Colon (tissue), 2 donors: ENCODE results near the gene DOK3.

ENCODE experiments used
- FAIRE-seq: peaks from 2 replicates; lab custom pipeline; 2012; peaks lifted over from hg19 to GRCh38; lab: Jason Lieb, UNC
- donor health status: control.
- donor health status: control.

Gene DOK3

DNA sequence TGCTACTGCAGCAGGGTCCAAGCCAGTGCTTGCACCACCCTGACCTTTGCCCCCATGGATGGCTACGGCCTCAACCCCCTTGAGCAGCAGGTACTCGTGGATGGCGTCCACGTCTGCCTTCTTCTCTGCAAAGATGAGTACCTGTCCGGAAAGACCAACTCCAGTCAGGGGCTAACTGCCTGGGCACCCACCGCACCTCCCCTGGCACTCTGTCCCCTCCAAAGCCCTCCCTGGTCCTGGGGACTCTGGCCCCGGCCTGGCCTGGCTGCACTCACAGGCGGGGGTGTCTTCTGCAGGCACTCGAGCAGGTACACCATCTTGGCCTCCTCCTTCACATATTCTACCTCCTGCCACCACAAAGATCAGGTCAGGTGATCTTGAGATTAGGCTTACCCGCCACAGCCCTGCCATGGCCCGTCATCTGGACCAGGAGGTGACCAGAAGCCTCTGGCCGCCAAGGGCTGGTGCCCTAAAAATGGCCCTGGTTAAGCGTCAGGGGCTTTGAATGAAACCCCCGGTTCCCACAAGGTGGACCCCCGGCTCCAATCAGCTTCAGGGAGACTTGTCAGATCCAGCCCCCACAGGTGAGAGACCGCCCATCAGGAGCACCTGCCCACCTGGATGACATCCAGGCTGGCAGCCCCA, 3.2 kb upstream of the DOK3 start:
- FAIRE-seq = no peak

DNA sequence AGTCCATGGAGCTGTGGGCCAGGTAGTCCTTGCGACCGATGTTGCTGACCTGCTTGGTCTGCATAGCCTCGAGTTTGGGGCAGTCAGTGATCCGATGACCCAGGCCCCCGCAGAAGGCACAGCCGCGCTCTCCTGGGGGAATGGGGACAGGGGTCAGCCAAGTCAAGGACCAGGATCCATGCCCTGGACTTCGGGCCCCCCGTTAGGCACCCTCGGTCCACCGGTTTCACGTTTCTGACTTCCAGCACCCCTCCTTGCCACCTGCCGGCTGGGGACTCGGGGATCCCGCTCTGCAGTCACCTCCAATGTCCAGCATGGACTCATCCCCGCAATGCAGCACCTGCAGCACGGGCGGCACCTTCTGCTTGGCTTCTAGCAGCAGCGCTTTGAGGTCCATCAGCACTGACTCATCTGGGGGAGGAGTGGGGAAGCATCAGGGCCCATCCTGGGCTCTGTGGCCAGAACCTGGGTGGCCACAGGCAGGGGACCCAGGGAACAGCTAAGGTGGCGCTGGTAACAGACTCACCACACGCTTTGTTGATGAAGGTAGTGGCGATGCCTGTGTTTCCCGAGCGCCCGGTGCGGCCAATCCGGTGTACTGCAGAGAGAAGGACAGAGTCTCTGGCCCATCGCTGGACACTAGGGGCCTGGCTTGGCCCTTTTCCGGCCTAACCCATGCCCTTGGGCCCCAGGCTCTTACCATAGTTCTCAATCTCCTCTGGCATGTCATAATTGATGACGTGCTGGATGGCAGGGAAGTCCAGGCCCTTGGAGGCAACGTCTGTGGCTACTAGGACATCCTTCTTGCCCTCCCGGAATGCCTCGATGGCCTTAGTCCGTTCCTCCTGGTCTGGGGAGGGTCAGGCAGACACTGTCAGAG, 2.4 kb upstream of the DOK3 start:
- FAIRE-seq = no peak

DNA sequence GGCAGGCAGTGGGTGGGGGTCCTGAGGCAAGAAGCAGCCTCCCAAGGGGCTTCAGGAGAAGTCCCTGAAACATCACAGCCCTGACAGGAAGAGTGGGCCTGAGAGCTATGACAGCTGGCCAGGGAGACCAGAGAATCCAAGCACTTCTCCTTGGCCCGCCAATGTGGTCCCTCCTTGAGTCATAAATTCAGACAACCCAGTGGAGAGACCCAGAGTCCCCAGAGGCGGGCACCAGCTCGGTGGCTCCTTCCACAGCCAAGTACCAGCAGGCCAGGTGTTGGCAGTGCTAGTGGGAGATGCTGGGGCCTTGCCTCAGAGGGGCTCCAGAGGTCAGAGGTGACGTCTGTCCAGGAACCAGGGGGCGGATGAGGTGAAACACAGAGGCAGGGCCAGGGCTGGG, 1.6 kb upstream of the DOK3 start:
- FAIRE-seq = no peak

DNA sequence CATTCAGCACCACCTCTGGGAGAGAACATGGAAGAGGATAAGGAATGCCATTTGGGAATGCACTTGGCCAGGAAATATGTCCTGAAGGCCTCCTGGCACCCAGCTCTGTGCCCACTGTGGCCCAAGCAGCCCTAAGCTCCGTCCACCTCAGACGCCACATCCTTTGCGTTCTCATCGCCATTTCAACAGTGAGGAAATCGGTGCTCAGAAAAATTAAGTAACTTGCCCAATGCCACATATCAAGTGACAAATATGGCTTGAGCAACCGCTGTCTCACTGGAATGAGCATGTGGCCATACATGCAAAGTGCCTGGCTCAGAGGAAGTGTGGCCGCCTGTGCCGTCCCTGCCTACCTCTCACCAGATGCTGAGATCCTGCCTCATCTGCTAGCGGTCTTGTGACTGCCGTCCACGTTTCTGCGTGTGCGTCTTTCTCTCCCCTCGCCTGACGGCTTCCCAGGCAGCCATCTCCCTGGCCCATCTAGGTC, 984 bp upstream of the DOK3 start:
- FAIRE-seq = no peak

DNA sequence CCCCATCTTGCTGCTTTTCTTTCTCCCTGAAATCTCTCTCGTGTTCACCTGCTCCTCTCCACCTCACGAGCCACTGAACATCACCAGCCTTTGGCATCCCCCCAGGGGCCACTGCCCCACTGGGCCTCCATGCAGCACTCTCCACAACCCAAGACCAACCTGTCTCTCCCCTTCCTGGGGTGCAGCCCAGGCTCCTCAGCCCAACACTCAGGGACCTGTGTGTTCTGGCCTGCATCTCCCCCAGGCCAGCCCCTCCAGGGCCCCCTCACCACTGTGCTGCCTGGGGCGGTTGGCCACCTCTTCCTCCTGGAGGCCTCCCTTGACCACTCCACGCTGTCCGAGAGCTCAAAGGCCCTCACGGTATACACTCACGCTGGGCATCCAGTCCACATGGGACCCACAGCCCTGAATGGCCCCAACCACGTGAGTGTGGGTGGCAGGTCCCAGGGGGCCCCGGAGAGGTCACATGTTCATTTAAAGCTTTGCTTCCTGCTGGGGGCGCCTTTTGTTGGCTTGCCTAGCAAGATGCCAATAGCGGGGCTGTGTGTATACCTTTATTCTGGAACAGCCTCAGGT, 453 bp upstream of the DOK3 start:
- FAIRE-seq = no peak

DNA sequence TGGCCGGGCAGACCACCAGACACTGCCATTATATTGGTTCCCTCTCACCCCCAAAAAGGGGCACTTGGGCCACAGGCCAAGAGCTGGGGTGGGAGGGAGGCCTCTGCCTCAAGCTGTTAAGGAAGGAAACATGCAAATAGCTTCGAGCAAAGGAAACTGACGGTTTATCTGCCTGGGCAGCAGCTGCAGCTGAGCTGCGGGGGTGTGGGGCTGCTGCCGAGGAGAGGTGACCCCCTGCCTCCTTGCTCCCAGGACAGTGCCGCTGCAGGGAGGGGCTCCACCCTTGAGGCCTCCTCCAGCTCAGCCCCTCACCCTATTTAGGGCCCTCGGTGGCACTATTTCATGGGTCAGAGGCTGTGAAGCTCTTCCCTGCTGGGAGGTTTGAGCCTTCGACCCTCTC, 789 bp downstream of the DOK3 start:
- no peak for FAIRE-seq

DNA sequence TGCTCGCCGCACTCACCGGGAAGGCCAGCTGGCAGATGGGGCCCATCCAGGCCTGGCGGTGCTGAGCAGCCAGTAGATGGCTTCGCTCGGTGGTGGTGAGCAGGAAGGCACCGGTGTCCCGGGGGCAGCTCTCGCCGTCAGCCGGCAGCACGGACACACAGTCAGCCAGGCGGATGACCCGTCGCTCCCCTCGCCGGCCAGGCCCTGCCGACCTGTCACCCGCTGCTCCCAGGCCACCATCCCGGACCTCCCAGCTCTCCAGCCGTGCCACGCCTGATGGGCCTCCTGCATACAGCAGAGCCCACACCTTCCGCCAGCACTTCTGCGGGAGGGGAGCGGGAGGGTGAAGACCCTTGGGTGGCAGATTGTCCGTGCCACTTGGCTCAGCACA, 1.4 kb downstream of the DOK3 start:
- no peak for FAIRE-seq

DNA sequence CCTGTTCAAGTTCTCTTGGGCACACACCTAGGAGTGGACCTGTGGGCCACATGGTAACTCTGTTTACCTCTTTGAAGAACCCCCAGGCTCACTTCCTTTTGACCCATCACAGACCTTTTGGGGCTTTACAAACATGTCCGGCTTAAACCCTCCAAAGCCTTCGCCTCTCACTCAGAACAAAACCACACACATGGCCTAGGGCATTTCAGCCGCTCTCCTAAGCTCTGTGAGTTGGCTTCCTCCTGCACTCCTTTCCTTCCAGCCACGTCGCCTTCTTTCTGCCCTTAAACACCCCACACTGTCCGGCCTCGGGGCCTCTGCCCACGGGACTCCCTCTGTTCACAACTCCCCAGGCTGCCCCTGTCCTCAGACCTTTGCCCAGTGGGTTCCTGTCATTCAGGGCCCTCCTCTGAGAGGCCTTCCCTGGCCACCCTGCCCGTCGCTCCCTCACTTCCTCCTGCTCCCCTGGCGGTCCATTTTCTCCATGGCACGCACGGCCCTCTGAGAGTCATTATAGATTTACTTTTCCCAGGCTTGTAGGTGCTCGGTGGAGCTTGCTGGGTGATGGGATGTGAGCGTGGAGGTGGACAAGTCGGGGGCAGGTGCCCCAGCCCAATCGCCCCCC, 1.9 kb downstream of the DOK3 start:
- no peak for FAIRE-seq

DNA sequence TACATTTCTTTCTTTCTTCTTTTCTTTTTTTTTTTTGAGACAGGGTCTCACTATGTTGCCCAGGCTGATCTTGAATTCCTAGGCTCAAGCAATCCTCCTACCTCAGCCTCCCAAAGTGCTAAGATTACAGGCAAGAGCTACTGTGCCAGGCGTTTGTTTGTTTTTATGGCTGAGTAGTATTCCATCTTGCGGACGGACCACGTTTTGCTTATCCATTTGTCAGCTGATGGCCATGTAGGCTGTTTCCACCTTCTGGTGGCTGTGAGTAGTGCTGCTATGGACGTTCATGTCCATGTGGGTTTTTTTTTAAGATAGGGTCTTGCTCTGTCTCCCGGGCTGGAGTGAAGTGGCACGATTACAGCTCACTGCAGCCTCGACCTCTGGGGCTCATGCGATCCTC, 2.5 kb downstream of the DOK3 start:
- no peak for FAIRE-seq

DNA sequence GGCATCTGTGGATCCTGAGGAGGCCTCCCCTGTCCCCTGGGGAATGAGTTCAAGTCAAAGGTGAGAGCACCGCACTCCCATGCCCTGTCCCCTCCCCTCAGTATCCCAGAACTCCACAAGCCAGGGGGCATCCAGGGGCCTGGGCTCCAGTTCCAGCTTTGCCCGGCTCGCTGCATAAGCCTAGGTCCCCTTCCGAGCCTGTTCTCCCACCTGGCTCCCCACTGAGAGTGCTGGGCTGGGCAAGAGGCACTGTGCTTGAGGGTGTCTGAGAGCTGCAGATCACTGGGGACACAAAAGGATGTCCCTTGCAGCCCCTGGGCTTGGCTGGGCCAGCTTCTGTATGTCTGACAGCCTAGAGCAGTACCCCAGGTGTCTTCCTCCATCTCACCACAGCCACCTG, 4.6 kb downstream of the DOK3 start:
- no peak for FAIRE-seq

DNA sequence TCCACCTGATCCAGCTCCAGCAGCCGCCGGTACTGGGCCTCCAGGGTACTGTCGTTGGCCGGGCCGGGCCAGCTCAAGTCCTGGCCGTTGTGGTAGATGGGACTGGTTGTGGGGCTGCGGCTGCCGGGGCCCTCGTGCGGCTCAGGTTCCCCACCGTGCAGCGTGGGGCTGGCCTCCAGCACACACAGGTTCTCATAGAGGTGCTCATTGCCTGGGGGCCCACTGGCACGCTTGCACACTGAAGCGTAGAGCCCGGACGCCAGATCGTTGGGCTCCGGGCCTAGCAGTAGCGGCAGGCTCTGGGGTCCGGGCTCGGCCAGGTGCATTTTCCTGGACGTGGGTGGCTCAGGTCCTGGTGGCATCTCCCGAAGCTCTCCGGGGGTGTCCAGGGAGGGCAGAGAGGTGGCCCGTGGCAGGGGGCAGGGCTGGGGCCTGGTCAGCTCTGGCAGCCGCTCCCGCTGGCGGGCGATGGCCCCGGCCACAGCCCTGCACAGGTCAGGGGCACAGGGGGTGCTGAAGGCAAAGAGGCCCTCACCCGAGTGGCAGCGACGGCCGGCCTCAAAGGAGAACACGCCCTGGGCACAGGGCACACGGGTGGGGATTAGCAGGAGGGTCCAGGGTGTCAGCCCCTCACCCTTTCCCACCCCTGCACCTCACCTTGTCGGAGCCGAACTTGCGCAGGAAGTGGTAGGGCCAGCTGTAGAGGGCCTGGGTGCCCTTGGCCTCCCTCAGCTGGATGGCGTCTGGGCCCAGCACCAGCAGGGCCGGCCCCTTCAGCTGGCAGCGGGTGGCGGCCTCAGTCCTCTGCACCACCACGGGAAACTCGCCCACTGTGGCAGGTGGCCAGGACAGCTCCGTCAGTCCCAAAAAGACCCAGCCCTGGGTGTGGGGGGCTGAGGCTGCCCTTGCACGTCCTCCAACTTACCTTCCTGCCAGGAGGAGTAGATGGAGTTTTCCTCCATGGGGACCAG, 5.3 kb downstream of the DOK3 start:
- no peak for FAIRE-seq

DNA sequence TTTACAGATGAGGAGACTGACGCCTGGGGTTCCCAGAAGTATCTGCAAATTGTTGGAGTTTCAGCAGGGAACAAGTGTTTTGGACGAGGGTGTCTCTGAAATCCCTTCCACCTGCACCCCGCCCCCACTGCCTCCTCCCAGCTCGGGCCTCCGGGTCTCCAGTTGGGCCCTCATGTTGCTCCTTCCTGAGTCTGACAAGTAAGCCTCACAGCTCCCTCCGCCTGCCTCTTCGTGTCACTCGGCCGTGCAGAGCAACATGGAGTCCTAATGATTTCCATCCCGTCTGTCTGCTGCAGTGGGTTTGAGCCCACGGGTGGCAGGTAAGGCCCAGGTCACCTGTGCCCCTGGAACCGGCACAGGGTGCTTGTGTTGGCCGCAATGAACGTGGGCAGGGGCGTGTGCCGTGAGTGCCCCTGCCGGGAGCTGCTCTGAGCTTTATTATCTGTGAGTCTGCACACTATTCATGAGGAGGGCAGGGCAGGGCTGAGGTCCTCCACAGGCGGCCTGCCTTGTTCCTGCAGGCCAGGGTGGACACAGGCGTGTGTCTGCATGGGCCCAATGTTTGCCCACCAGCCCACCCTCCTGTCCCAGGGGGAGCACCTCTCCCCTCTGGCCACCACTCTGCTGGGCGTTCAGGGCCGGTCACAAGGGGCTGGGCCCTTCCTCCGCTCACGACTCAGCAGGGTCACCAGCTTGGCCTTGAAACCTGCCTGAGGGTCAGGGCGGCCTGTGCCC, 6.1 kb downstream of the DOK3 start:
- FAIRE-seq = no peak

DNA sequence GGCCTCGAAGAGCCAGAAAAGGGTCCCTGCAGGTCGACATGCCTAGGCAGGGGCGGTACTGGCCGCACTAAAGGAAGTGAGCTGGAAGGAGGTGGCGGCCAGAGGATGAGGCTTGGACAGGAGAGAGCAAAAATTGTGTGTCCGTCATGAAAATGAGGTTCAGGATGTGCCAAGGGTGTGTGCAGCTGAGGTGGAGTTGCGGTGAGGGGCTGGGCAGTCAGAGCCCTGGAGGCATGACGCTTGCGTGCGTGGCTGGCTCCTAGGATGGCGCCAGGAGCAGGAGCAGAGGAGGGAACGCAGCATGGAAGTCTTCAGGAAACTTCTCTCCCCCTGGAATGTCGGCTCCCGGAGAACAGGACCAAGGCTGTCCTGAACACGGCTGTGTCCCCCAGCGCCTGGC, 6.7 kb downstream of the DOK3 start:
- FAIRE-seq = no peak

DNA sequence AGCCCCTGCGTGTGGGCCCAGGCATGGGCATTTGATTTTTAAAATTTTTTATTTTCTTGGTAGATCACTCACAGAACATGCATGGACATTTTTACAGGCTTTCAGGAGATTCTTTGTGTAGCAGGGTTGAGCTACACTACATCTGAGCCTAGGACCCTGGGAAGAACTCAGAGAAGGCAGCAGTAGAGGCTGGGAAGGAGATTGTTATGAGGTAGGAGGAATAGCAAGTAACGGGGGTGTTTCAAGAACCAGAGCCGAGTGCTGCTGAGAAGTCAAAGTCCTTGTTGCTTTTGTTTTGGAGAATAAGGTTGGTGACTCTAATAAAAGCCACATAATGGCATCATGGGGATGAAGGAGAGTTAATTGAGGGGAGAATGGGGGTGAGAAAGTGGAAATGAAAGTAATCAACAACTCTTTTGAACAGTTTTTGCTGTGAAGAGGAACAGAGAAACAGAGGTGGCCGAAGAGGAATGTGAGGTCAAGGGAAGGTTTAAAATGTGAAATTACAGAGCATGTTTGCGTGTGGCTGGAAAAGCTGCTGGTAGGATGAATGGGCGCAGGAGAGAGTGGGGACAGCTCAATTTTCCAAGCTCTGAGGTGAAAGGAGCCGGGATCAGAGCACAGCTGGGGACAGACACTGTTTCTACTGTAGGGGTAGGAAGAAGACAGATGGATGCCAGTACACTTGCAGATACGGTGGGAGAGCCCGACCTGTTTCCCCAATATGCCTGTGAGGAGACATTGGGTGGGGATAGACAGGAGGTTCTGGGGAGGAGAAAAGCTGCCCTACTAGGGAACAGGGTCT, 7.5 kb downstream of the DOK3 start:
- no peak for FAIRE-seq

DNA sequence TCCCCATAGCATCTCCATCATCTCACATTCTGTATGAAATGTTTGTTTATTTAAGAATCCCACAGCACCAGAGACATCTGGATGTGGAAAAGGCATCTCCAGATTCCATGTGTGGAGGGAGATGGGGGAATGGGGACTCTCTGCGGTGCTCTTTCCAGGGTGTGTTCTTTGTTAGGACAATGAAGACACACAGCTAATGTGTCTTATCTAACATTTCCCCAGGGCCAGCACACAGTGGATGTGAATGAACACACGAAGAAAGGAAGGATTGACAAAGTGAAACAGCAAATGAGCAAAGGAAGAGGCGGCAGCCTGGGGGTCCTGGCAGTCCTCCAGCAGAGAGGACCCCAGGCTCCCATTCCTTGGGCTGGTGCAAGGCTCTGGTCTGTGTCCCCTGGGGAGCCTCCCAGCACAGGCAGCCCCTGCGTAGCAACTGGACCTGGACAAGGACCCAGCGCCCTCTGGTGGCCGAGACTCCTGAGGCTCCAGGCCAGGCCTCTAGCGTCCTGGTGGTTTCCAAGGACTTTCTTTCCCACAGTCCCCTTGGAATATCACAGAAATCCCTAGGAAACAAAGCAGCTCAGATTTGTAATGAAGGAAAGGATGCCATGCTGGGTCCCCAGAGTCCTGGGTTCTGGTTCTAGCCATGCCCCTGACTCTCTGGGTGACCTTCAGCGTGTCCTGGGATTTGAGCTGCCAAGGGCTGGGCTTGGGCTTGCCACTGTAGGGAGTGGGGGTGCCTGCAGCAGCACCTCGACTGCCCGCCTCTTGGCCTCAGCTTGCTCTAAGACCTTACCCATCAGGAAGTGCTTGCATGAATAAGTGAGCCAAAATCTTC, 8.7 kb downstream of the DOK3 start:
- FAIRE-seq = no peak

DNA sequence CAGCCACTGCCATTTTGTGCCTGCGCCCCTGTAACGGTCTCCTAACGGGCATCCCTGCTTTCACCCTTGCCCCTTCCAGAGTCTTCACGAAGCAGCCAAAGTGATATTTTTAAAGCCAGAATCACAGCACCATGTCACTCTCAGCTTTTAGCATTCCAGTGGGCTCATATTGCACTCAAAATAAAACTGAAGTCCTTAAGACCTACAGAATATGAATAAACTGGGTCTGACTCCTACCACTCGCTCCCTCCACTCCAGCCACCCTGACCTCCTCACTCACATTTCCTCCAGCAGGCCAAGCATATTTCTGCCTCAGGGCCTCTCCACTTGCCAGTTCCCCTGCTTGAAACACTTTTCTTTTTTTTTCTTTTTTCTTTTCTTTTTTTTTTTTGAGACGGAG, 9.8 kb downstream of the DOK3 start:
- no peak for FAIRE-seq

DNA sequence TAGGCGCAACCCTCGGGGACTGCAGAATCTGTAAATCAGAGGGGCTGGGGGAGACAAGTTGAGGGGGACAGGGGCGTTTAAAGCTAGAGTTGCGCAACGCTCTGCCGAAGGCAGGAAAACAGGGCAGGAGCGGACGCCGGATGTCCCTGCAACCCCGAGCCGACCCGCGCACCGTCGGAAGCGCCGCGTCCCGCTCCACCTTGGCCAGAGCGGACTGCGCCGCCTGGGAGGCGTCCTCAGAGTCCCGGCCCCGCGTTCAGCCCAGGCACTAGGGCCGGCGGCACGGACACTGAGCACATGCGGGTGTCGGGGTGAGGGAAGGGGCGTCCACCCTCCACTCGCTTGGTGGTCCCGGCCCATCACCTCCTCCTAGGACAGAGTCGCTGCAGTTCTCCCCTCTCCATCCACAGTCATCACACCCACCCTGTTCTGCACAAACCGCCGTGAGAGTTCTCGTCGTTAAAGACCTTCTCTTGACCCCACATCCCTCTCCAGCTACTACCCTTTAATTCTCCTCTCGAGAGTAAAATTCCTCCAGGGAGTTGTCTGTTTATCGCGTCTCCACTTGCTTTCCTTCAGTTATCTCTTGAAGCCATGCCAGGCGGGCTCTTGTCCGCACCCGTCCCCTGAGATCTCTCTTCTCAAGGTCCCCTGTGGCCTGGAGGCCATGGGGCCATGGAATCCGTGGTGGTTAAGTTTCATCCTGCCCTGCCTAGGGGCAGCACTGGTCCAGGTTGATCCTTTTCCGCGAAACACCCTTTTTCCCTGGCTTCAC, 11.4 kb downstream of the DOK3 start:
- no peak for FAIRE-seq

DNA sequence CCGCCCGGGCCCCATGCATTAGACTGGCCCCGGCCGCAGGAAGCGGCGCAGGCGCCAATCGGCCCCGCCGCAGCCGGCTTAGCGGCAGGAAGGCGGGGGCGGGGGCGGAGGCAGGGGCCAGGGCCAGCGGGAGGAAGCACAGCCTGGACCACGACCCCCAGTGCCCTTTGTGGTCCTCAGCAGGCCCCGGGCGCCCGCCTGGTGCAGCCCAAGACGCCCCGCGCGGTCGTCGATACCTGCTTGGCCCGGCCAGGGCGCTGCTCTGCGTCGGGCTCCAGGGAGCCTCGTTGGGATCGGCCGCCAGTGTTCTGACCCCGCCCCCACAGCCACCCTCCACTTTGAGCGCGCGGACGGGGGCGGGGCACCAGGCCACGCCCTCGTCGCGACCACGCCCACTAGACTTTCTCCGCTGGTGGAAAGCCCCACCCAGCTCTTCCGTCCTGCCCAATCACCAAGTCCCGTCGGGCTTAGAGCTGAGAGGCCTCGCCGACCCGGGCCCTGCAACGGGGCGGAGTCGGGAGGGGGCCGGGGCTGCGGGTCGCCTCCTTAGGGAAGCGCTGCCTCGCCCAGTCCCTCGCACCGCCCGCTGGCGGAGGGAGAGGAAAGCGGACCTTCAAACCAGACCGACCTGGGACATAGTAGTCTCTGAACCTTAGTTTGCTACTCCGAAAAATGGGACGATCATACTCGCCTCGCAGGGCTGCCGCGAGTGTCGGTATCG, 12.2 kb downstream of the DOK3 start, which contains the start of gene PDLIM7:
Gene PDLIM7 (minus strand): TSS at position 313 of the 721 bp plus-strand sequence. CDS start 1,092 bp downstream, outside the sequence.
- FAIRE-seq = no peak
